ENCODE results near the gene CTAGE4.
"Not testable (repeated sequence)": the region's sequence is repeated elsewhere in the genome, so short reads cannot be mapped to it uniquely, and the experiment has no call there.

CTAGE4 gene

GRCh38 chr7:144195212-144195872 is 12.1 kb downstream of the CTAGE4 start, which contains the start of gene ARHGEF35:
Gene ARHGEF35 (minus strand): TSS chr7:144195833. CDS start chr7:144188383, 7,450 bp downstream.
- not testable (repeated sequence) for TF ChIP-seq FOXP2 (optimal IDR thresholded peaks at IDR 0.05; ENCODE audit: borderline replicate concordance, extremely low read depth, extremely low read length, insufficient read depth); TAF1 (IDR thresholded peaks at IDR 0.05; ENCODE audit: borderline replicate concordance, insufficient read depth, low read length); REST (IDR thresholded peaks at IDR 0.05; ENCODE audit: insufficient read depth in 1 of 2, low read depth in 2 of 2, low read length in 2 of 2)
